GM19324 (cell line): ENCODE measurements around the gene SMS.
"Not testable (repeated sequence)": the region's sequence is repeated elsewhere in the genome, so short reads cannot be mapped to it uniquely, and the experiment has no call there.

Experiments
- ATAC-seq: cut with Tn5 transposase; IDR thresholded peaks from one replicate; pipeline ENCODE4 v1.9.1; 2021; ENCODE audit warnings: mild to moderate bottlenecking, moderate library complexity; ENCODE audit not compliant: unreplicated experiment, low FRiP score

Gene SMS

GRCh38 chrX:21949689-21950088 is 9.2 kb downstream of the SMS start:
- no peak for ATAC-seq

- not testable (repeated sequence) for ATAC-seq
Measured at GRCh38 chrX:21950557-21950956, 10.0 kb downstream of the SMS start.

- ATAC-seq: no peak
Measured at GRCh38 chrX:21952624-21953023, 12.1 kb downstream of the SMS start.

GRCh38 chrX:21953195-21953830 is 12.8 kb downstream of the SMS start:
- not testable (repeated sequence) for ATAC-seq

GRCh38 chrX:21955403-21956189 is 15.1 kb downstream of the SMS start:
- no peak for ATAC-seq

- no peak for ATAC-seq
Measured at GRCh38 chrX:21956783-21957182, 16.3 kb downstream of the SMS start.

GRCh38 chrX:21958187-21958586 is 17.7 kb downstream of the SMS start:
- no peak for ATAC-seq

- no peak for ATAC-seq
Measured at GRCh38 chrX:21958916-21959315, 18.4 kb downstream of the SMS start.

- ATAC-seq: no peak
Measured at GRCh38 chrX:21959362-21960051, 19.0 kb downstream of the SMS start.

GRCh38 chrX:21960569-21961541 is 20.3 kb downstream of the SMS start:
- ATAC-seq: no peak

GRCh38 chrX:21962361-21962760 is 21.9 kb downstream of the SMS start:
- ATAC-seq: no peak

- ATAC-seq: no peak
Measured at GRCh38 chrX:21963269-21963668, 22.8 kb downstream of the SMS start.

GRCh38 chrX:21963731-21964405 is 23.4 kb downstream of the SMS start:
- no peak for ATAC-seq

- ATAC-seq: no peak
Measured at GRCh38 chrX:21966866-21967265, 26.4 kb downstream of the SMS start.

- ATAC-seq: no peak
Measured at GRCh38 chrX:21968333-21968732, 27.8 kb downstream of the SMS start.

GRCh38 chrX:21970326-21970725 is 29.8 kb downstream of the SMS start:
- ATAC-seq: no peak

GRCh38 chrX:21972046-21972445 is 31.5 kb downstream of the SMS start:
- ATAC-seq: no peak

GRCh38 chrX:21972721-21973120 is 32.2 kb downstream of the SMS start:
- no peak for ATAC-seq

- ATAC-seq: no peak
Measured at GRCh38 chrX:21973321-21974010, 33.0 kb downstream of the SMS start.
